Measurements from ENCODE around the gene SHMT2.

Gene SHMT2

GRCh38 chr12:57199191-57199590, 30.3 kb upstream of the SHMT2 start:
- no peak for DNase-seq

GRCh38 chr12:57200497-57200896, 29.0 kb upstream of the SHMT2 start:
- no peak for DNase-seq

GRCh38 chr12:57201219-57201618, 28.3 kb upstream of the SHMT2 start:
- DNase-seq: no peak

GRCh38 chr12:57201631-57202030, 27.9 kb upstream of the SHMT2 start:
- no peak for DNase-seq

GRCh38 chr12:57202321-57202720, 27.2 kb upstream of the SHMT2 start:
- no peak for DNase-seq

- DNase-seq: no peak
These were observed 26.3 kb upstream of the SHMT2 start for GRCh38 chr12:57203201-57203600.

GRCh38 chr12:57203791-57204190, 25.7 kb upstream of the SHMT2 start:
- no peak for DNase-seq

GRCh38 chr12:57204454-57204853, 25.1 kb upstream of the SHMT2 start:
- no peak for DNase-seq

GRCh38 chr12:57205186-57205585, 24.3 kb upstream of the SHMT2 start:
- DNase-seq: no peak

- DNase-seq: no peak
These were observed 23.6 kb upstream of the SHMT2 start for GRCh38 chr12:57205931-57206330.

- no peak for DNase-seq
These were observed 21.5 kb upstream of the SHMT2 start for GRCh38 chr12:57207731-57208630.

GRCh38 chr12:57208631-57209282, 20.8 kb upstream of the SHMT2 start:
- DNase-seq: no peak

- DNase-seq: no peak
These were observed 19.6 kb upstream of the SHMT2 start for GRCh38 chr12:57209916-57210315.

GRCh38 chr12:57210461-57210860, 19.1 kb upstream of the SHMT2 start:
- no peak for DNase-seq

- DNase-seq: no peak
These were observed 18.4 kb upstream of the SHMT2 start for GRCh38 chr12:57210926-57211692.

GRCh38 chr12:57211791-57212700, 17.5 kb upstream of the SHMT2 start:
- no peak for DNase-seq

GRCh38 chr12:57212701-57213057, 16.8 kb upstream of the SHMT2 start:
- DNase-seq: no peak

GRCh38 chr12:57213058-57213715, 16.3 kb upstream of the SHMT2 start:
- DNase-seq: peak; percentile 36

GRCh38 chr12:57213763-57214397, 15.6 kb upstream of the SHMT2 start:
- no peak for DNase-seq

GRCh38 chr12:57214398-57214781, 15.1 kb upstream of the SHMT2 start:
- DNase-seq: peak; percentile 73

GRCh38 chr12:57215065-57215464, 14.4 kb upstream of the SHMT2 start:
- no peak for DNase-seq

- no peak for DNase-seq
These were observed 13.9 kb upstream of the SHMT2 start for GRCh38 chr12:57215668-57216013.

Measured in NCI-H187 treated with DMSO at 0.1 percent for 48 hours (cell line).